Measurements from ENCODE around the gene NR2C2.

The NR2C2 gene

DNA sequence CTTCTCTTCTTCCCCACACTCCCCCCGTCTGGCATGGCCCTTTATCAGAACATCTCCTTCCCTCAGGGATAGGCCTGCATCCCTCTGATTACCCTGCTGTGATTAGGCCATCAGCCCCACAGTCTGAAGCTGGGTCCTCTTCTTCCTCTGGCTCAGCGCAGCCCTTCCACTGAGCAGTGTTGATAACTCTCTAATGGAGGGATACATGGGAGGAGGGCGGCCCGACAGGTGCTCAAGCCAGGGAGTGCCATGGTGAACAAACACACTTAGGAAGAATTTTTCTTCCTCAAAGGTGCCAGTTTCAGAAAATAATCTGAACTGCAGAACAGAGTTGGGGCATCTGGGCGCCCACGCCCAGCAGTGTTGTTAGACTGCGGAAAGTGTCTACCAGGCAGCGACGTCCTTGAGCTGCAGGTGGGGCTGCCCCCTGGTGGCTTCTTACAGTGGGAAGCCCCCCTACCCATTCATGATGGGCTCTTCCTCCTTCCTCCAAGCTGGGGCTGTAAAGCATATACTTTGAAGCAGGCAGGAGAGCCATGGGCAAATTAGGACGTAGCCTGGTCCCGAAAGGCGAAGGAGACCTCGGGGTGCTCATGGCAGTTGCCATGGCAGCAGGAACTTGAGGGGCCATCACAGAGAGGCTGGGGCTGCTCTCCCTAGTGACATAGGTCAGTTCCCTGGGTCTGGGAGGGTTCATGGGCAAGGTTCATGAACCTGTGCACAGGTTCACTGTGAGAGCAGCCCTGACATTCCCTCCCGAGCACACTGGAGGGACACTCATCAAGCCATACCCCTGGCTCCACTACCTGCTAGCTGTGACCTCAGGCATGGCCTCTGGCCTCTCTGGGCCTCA, 33.2 kb upstream of the NR2C2 start:
- H3K36me3 ChIP-seq (ENCODE audit: insufficient read depth, low read length): peaks cover 2% of the 10 kb centered on the region; the same call in 1 of the 2 replicates
- no peaks in the 10 kb centered on the region for H3K4me1 ChIP-seq (ENCODE audit: insufficient read depth, low read length)

DNA sequence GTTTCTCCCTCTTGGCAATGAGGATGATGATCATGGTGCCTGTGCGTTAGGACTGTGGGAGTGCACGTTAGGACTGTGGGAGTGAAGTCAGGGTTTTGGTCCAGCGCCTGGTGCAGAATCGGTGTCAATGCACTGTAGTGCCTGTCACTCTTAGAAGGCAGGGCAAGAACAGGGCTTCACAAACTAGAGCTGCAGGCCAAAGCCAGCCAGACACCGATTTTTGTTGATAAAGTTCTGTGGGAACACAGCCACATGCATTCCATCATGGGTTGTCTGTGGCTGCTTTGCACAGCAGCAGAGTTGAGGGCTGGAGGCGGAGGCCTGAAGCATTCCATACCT, 32.6 kb upstream of the NR2C2 start:
- no peaks in the 10 kb centered on the region for H3K36me3 ChIP-seq (ENCODE audit: insufficient read depth, low read length)
- no peaks in the 10 kb centered on the region for H3K9me3 ChIP-seq (ENCODE audit: control insufficient read depth, insufficient read depth, low read length)
- H3K4me1 ChIP-seq (ENCODE audit: insufficient read depth, low read length): no peaks in the 10 kb centered on the region
- no peak overlapping the region for H3K9ac ChIP-seq (ENCODE audit: low read depth, low read length)

More for the DNA sequence above, 33.2 kb upstream of the NR2C2 start:
- Histone ChIP-seq H3K9ac (ENCODE audit: low read depth, low read length) (no peak overlapping the region), H3K9me3 (ENCODE audit: control insufficient read depth, insufficient read depth, low read length) (no peaks in the 10 kb centered on the region)

- Histone ChIP-seq H3K9ac (ENCODE audit: low read depth, low read length) (no peak overlapping the region), H3K9me3 (ENCODE audit: control insufficient read depth, insufficient read depth, low read length) (no peaks in the 10 kb centered on the region), H3K4me1 (ENCODE audit: insufficient read depth, low read length) (no peaks in the 10 kb centered on the region), H3K36me3 (ENCODE audit: insufficient read depth, low read length) (no peaks in the 10 kb centered on the region)
Measured at GRCh38 chr3:14915636-14916222, 31.7 kb upstream of the NR2C2 start.

DNA sequence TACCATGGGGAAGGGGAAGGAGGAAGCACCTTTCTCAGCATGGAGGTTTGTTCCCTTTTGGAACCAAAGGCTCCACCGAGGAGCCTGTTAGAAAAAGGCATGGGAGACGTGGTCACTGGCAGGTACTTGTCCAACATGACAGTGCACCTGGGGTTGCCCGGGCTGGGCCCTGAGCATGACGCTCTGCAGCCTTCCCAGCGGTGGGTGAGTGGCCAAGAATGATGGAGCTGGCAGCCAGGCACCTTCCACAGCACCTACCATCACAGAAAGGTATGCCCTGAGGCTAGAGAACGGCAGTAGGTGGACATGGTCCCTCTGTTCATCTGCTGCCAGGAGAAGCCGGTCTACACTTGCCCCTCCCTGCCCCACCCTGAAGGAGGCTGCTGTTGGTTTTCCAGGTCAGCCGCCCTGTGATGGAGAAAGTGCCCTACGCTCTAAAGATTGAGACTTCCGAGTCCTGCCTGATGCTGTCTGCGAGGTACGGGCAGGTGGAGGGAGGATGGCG, 29.0 kb upstream of the NR2C2 start:
- Histone ChIP-seq H3K9me3 (ENCODE audit: control insufficient read depth, insufficient read depth, low read length) (no peaks in the 10 kb centered on the region), H3K36me3 (ENCODE audit: insufficient read depth, low read length) (no peaks in the 10 kb centered on the region)

DNA sequence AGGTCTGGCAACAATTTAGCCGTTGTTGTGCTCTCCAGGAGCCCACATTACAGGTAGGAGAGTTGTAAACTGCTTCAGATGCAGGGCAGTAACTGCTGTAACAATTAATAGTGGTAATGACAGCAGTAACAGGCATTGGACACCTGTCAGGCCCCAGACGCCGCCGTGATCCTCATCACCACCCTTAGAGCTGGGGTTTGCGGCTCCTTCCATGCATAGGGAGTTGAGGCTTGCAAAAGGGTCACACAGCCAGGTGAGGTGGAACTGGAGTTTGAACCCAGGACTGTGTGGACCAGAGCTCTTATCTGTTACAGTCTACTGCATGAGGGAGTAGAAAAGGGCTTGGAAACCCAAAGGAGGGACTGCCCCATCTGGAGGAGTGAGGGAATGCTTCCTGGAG, 26.8 kb upstream of the NR2C2 start:
- Histone ChIP-seq H3K4me1 (ENCODE audit: insufficient read depth, low read length) (no peaks in the 10 kb centered on the region), H3K9me3 (ENCODE audit: control insufficient read depth, insufficient read depth, low read length) (no peaks in the 10 kb centered on the region), H3K36me3 (ENCODE audit: insufficient read depth, low read length) (no peaks in the 10 kb centered on the region), H3K9ac (ENCODE audit: low read depth, low read length) (no peak overlapping the region)

More for the DNA sequence above, 29.0 kb upstream of the NR2C2 start:
- H3K9ac ChIP-seq (ENCODE audit: low read depth, low read length): no peak overlapping the region
- H3K4me1 ChIP-seq (ENCODE audit: insufficient read depth, low read length): no peaks in the 10 kb centered on the region

DNA sequence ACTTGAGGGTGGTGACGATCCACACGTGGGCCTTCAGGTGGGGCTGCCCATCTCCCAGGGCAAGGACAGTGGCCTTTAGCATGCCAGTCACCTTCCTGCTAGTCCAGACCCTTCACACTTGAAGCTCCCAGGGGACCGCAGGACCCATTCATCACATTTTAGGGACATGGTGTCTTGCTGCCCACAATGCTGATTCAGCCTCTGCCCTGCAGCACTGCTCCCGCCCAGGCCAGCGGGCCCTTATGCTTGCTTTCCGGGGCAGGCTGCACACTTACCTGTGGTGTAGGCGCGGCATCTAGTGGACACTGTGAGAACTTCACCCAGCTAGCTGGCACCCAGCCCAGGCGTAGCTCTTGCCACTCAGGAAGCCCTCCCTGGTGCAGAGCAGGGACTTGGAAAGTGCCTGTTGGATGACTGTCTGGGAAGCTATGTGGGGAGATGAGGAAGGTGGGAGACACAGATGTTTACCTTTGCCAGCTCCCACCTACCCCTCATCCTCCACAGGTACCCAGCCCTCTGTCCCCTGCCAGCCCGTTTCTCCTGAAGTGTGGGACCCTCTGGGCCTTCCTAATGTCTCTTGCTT, 26.3 kb upstream of the NR2C2 start:
- Histone ChIP-seq H3K4me1 (ENCODE audit: insufficient read depth, low read length) (no peaks in the 10 kb centered on the region), H3K36me3 (ENCODE audit: insufficient read depth, low read length) (no peaks in the 10 kb centered on the region), H3K9ac (ENCODE audit: low read depth, low read length) (no peak overlapping the region), H3K9me3 (ENCODE audit: control insufficient read depth, insufficient read depth, low read length) (no peaks in the 10 kb centered on the region)

- H3K36me3 ChIP-seq (ENCODE audit: insufficient read depth, low read length): no peaks in the 10 kb centered on the region
- no peaks in the 10 kb centered on the region for H3K9me3 ChIP-seq (ENCODE audit: control insufficient read depth, insufficient read depth, low read length)
- no peaks in the 10 kb centered on the region for H3K4me1 ChIP-seq (ENCODE audit: insufficient read depth, low read length)
- H3K9ac ChIP-seq (ENCODE audit: low read depth, low read length): no peak overlapping the region
Measured at GRCh38 chr3:14921811-14922705, 25.3 kb upstream of the NR2C2 start.

DNA sequence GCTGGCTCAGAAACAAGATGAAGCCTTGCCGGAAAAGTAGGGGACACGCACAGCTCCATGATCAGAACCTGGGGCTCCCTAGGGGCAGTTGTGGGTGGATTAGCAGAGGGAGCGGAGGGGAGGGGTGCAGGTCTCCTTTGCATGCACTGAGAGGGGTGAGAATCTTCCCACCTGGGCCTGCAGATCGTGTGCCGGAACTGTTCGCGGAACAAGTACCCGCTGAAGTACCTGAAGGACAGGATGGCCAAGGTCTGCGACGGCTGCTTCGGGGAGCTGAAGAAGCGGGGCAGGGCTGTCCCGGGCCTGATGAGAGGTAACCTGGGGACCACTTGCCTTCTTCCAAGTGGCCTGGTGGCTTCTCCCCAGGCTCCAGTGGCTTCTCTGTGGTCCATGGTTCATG, 24.5 kb upstream of the NR2C2 start:
- Histone ChIP-seq H3K9ac (ENCODE audit: low read depth, low read length) (no peak overlapping the region), H3K4me1 (ENCODE audit: insufficient read depth, low read length) (no peaks in the 10 kb centered on the region), H3K9me3 (ENCODE audit: control insufficient read depth, insufficient read depth, low read length) (no peaks in the 10 kb centered on the region), H3K36me3 (ENCODE audit: insufficient read depth, low read length) (no peaks in the 10 kb centered on the region)

GRCh38 chr3:14923476-14923875, 23.9 kb upstream of the NR2C2 start:
- H3K36me3 ChIP-seq (ENCODE audit: insufficient read depth, low read length): no peaks in the 10 kb centered on the region
- no peaks in the 10 kb centered on the region for H3K9me3 ChIP-seq (ENCODE audit: control insufficient read depth, insufficient read depth, low read length)
- H3K9ac ChIP-seq (ENCODE audit: low read depth, low read length): no peak overlapping the region
- H3K4me1 ChIP-seq (ENCODE audit: insufficient read depth, low read length): no peaks in the 10 kb centered on the region

DNA sequence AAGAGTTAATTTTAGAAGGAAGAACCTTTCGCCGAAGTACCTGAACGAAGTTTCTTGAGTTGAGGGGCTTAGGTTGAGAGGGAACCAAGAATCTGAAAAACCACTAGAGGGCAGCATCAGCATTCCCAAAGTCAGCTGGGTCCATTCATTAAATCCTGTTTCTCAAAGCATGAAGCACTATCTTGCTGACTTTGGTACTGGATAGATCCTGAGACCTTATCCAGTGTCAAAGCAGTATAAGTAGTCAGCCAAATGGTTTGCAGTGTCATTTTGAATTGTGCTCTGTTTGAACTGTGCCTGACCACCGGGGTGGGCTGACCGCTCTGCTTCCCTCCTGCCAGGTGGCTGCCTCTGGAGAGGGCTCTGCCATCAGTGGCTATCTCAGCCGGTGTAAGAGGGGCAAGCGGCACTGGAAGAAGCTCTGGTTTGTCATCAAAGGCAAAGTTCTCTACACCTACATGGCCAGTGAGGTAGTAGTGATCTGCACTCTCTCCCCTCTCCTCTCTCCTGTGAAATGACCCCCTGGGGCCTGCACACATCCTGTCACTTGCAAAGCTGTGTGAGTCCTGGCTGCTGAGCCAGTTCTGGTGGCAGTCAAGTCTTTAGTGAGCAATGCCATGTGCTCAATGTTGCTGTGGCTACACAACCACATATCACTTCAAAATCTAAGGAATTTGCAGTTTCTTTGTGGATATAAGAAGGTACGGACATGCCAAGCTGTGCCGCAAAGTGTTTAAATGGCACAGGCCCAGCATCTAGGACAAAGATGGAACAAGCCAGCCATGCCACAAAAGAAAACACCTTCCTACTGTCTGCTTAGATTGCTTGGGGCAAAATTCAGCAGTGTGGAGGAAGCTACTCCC, 21.4 kb upstream of the NR2C2 start:
- no peak overlapping the region for H3K9ac ChIP-seq (ENCODE audit: low read depth, low read length)
- H3K4me1 ChIP-seq (ENCODE audit: insufficient read depth, low read length): no peaks in the 10 kb centered on the region
- no peaks in the 10 kb centered on the region for H3K36me3 ChIP-seq (ENCODE audit: insufficient read depth, low read length)
- H3K9me3 ChIP-seq (ENCODE audit: control insufficient read depth, insufficient read depth, low read length): no peaks in the 10 kb centered on the region

GRCh38 chr3:14926592-14926991, 20.8 kb upstream of the NR2C2 start:
- H3K36me3 ChIP-seq (ENCODE audit: insufficient read depth, low read length): no peaks in the 10 kb centered on the region
- H3K9me3 ChIP-seq (ENCODE audit: control insufficient read depth, insufficient read depth, low read length): no peaks in the 10 kb centered on the region
- no peak overlapping the region for H3K9ac ChIP-seq (ENCODE audit: low read depth, low read length)
- H3K4me1 ChIP-seq (ENCODE audit: insufficient read depth, low read length): no peaks in the 10 kb centered on the region

DNA sequence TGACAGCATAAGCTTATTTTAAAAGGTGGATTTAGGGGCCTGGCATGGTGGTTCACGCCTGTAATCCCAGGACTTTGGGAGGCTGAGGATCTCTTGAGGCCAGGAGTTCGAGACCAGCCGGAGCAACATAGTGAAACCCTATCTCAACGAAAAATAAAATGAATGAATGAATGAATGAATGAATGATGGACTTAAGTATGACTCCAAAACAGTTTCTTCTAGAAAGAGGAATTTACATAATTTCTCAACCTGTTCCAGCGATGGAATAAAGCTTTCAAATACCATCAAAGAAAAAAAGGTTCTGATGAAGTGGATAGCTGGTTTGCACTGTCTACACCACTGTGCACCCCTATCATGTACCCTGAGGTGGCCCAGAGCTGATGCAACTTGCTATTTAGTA, 20.1 kb upstream of the NR2C2 start:
- H3K36me3 ChIP-seq (ENCODE audit: insufficient read depth, low read length): no peaks in the 10 kb centered on the region
- no peaks in the 10 kb centered on the region for H3K9me3 ChIP-seq (ENCODE audit: control insufficient read depth, insufficient read depth, low read length)
- H3K4me1 ChIP-seq (ENCODE audit: insufficient read depth, low read length): no peaks in the 10 kb centered on the region
- no peak overlapping the region for H3K9ac ChIP-seq (ENCODE audit: low read depth, low read length)

GRCh38 chr3:14929310-14930074, 17.9 kb upstream of the NR2C2 start:
- no peak overlapping the region for H3K9ac ChIP-seq (ENCODE audit: low read depth, low read length)
- no peaks in the 10 kb centered on the region for H3K9me3 ChIP-seq (ENCODE audit: control insufficient read depth, insufficient read depth, low read length)
- no peaks in the 10 kb centered on the region for H3K36me3 ChIP-seq (ENCODE audit: insufficient read depth, low read length)
- no peaks in the 10 kb centered on the region for H3K4me1 ChIP-seq (ENCODE audit: insufficient read depth, low read length)
